Loucy (cell line): ENCODE results near the gene CACNA1D.

Experiments used
- EZH2phosphoT487 ChIP-seq: fragments of 200-600 bp; IDR thresholded peaks from 2 replicates; pipeline ENCODE4 v1.6.1; 2018; ENCODE audit warnings: antibody characterized with exemption, mild to moderate bottlenecking, moderate library complexity, borderline replicate concordance
- TF ChIP-seq, protein P1 (sequence below): fragments of 200-600 bp; sonication (generic); conservative IDR thresholded peaks from 2 replicates; pipeline ENCODE4 v1.5.1; 2014; ENCODE audit warnings: mild to moderate bottlenecking, antibody characterized with exemption, low read length

- TF ChIP-seq, protein P1, sequence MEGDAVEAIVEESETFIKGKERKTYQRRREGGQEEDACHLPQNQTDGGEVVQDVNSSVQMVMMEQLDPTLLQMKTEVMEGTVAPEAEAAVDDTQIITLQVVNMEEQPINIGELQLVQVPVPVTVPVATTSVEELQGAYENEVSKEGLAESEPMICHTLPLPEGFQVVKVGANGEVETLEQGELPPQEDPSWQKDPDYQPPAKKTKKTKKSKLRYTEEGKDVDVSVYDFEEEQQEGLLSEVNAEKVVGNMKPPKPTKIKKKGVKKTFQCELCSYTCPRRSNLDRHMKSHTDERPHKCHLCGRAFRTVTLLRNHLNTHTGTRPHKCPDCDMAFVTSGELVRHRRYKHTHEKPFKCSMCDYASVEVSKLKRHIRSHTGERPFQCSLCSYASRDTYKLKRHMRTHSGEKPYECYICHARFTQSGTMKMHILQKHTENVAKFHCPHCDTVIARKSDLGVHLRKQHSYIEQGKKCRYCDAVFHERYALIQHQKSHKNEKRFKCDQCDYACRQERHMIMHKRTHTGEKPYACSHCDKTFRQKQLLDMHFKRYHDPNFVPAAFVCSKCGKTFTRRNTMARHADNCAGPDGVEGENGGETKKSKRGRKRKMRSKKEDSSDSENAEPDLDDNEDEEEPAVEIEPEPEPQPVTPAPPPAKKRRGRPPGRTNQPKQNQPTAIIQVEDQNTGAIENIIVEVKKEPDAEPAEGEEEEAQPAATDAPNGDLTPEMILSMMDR = no peak
- no peak for TF ChIP-seq EZH2phosphoT487
Observed at GRCh38 chr3:53789459-53789858, 295.0 kb downstream of the CACNA1D start.
